ENCODE data around the gene CD63. TPM values are rescaled to one million over a fixed set of nuclear protein-coding genes. Genes with fewer than 3 reads are reported as not detected.

CD63 gene
- total RNA-seq, 1 experiment from 2014 or later = 581 TPM

- no peak overlapping the region for H4K5ac ChIP-seq (ENCODE audit: insufficient read length, low read depth, low read length)
- H3K79me2 ChIP-seq (ENCODE audit: insufficient read depth, low read length) = no peaks in the 10 kb centered on the region; the same call in 1 of the 2 replicates
- H3K27ac Mint-ChIP-seq = peak overlapping the region in 1 of 3 experiments; percentile 70; a peak in 2 of 7 replicates
- H3K36me3 Mint-ChIP-seq (ENCODE audit: insufficient read depth in 1 of 3, low read depth in 3 of 3) = no peaks in the 10 kb centered on the region
- H3K4me3 Mint-ChIP-seq = peak overlapping the region; percentile 92 to 98
- H3K4me1 Mint-ChIP-seq = peaks cover 42 to 45% of the 10 kb centered on the region in 2 experiments
- H2BK20ac ChIP-seq (ENCODE audit: low read depth, low read length, poor library complexity, severe bottlenecking) = no peak overlapping the region
- H2BK5ac ChIP-seq (ENCODE audit: insufficient read length, low read length) = no peak overlapping the region
- H3K18ac ChIP-seq (ENCODE audit: insufficient read length, low read depth, low read length) = no peak overlapping the region
- H3K9ac ChIP-seq (ENCODE audit: extremely low read depth, insufficient read length, low read length) = no peak overlapping the region
- no peak overlapping the region for H3K4ac ChIP-seq (ENCODE audit: low read depth, low read length)
- peak overlapping the region; percentile 78 for H3K4me2 ChIP-seq (ENCODE audit: insufficient read depth, insufficient read length, low read length)
- peaks cover 16% of the 10 kb centered on the region for H3K23me2 ChIP-seq (ENCODE audit: insufficient read length, low read depth, low read length, poor library complexity, severe bottlenecking)
- H2BK120ac ChIP-seq (ENCODE audit: low read depth, low read length, poor library complexity, severe bottlenecking) = no peak overlapping the region
- peaks cover 34% of the 10 kb centered on the region for H3K27me3 Mint-ChIP-seq (ENCODE audit: low read depth)
- H2BK12ac ChIP-seq (ENCODE audit: insufficient read length, low read depth, low read length) = no peak overlapping the region
- no peaks in the 10 kb centered on the region for H3K9me3 Mint-ChIP-seq
- H3K14ac ChIP-seq (ENCODE audit: insufficient read depth, low read length) = no peak overlapping the region
- no peak for TF ChIP-seq CTCF (conservative IDR thresholded peaks at IDR 0.05)
- H3K27me3 ChIP-seq (ENCODE audit: insufficient read depth, low read length) = no peaks in the 10 kb centered on the region; the same call in 1 of the 2 replicates
- H4K20me1 ChIP-seq (ENCODE audit: control insufficient read depth, insufficient read depth, insufficient read length) = peaks cover 7% of the 10 kb centered on the region
- H2AK5ac ChIP-seq (ENCODE audit: insufficient read length, low read length) = no peak overlapping the region
- H4K91ac ChIP-seq (ENCODE audit: insufficient read length, low read depth, low read length) = no peak overlapping the region
- peaks cover 5% of the 10 kb centered on the region for H3K79me1 ChIP-seq (ENCODE audit: insufficient read depth, low read depth, low read length, poor library complexity, severe bottlenecking)
- no peak overlapping the region for H2BK15ac ChIP-seq (ENCODE audit: low read depth, low read length)
- H3K4me1 ChIP-seq (ENCODE audit: insufficient read depth, low read length) = 0 out of 2 replicates have a peak, but pooled peaks cover 2% of the 10 kb centered on the region
- H4K8ac ChIP-seq (replicated peaks; ENCODE audit: insufficient read length, low read depth, low read length) = no peak overlapping the region
- H2AFZ ChIP-seq (ENCODE audit: low read length) = no peak overlapping the region
- H3K23ac ChIP-seq (ENCODE audit: insufficient read length, low read depth, low read length) = no peak overlapping the region
- H3K56ac ChIP-seq (ENCODE audit: insufficient read length, low read depth, low read length) = no peak overlapping the region
- no peak overlapping the region for H3K27ac ChIP-seq (ENCODE audit: insufficient read length, low read depth, low read length)
- no peak overlapping the region for H3T11ph ChIP-seq (ENCODE audit: low read length)
- no peaks in the 10 kb centered on the region for H3K9me3 ChIP-seq (ENCODE audit: control insufficient read depth, low read depth, low read length)
- no peak for DNase-seq
- no CpG with 5 or more reads among the region's 3 CpGs for WGBS (ENCODE audit: extremely low coverage, insufficient read length, low lambda C conversion rate)
Measured at GRCh38 chr12:55708695-55709233, 20.0 kb downstream of the CD63 start.

Measured in H9 (cell line).